A549 (cell line): ENCODE measurements around the gene SLC26A2. TPM values are rescaled to one million over a fixed set of nuclear protein-coding genes. Genes with fewer than 3 reads are reported as not detected.

Experiments
- BHLHE40 ChIP-seq: IDR thresholded peaks from 2 replicates; pipeline ENCODE4 v1.6.1; 2012; ENCODE audit warnings: low read depth, low read length, inconsistent platforms
- CBX2 ChIP-seq: fragments of 200-600 bp; sonication (generic); IDR thresholded peaks from 2 replicates; pipeline ENCODE4 v1.6.1; 2016; ENCODE audit warnings: low read depth, mild to moderate bottlenecking, borderline replicate concordance
- CHD2 ChIP-seq: fragments of 150-350 bp; IDR thresholded peaks from 2 replicates; pipeline ENCODE4 v1.6.1; 2014; ENCODE audit warnings: low read length; ENCODE audit not compliant: partially characterized antibody
- CHD4 ChIP-seq: fragments of 200-600 bp; sonication (generic); IDR thresholded peaks from 2 replicates; pipeline ENCODE4 v1.6.1; 2016; ENCODE audit warnings: antibody characterized with exemption, mild to moderate bottlenecking, borderline replicate concordance
- EHF ChIP-seq: fragments of 250-450 bp; sonication (Bioruptor Pico); IDR thresholded peaks from 2 replicates; pipeline ENCODE4 v1.5.0; 2020; ENCODE audit warnings: mild to moderate bottlenecking
- EHMT2 ChIP-seq: fragments of 200-600 bp; sonication (generic); IDR thresholded peaks from 2 replicates; pipeline ENCODE4 v1.6.1; 2016; ENCODE audit warnings: antibody characterized with exemption, low read depth, mild to moderate bottlenecking, moderate library complexity
- EP300 ChIP-seq, 2 experiments: fragments of >200 bp; sonication (Bioruptor Twin); formaldehyde crosslinking; IDR thresholded peaks; 2 replicates in 1 of 2; 3 replicates in 1 of 2; pipeline ENCODE4 v1.6.1; 2016 to 2017
- ESRRA ChIP-seq: fragments of 150-350 bp; IDR thresholded peaks from 2 replicates; pipeline ENCODE4 v1.6.1; 2014; ENCODE audit warnings: mild to moderate bottlenecking, low read length, borderline replicate concordance
- FOSB ChIP-seq: fragments of 250-450 bp; sonication (Bioruptor Pico); IDR thresholded peaks from 2 replicates; pipeline ENCODE4 v1.5.0; 2020; ENCODE audit warnings: mild to moderate bottlenecking, moderate library complexity
- FOXS1 ChIP-seq: fragments of 250-450 bp; sonication (Bioruptor Pico); IDR thresholded peaks from 2 replicates; pipeline ENCODE4 v1.5.0; 2020; ENCODE audit warnings: mild to moderate bottlenecking, moderate library complexity
- HDAC2 ChIP-seq: fragments of 200-600 bp; sonication (generic); IDR thresholded peaks from 2 replicates; pipeline ENCODE4 v1.6.1; 2016
- HEYL ChIP-seq: fragments of 250-450 bp; sonication (Bioruptor Pico); IDR thresholded peaks from 2 replicates; pipeline ENCODE4 v1.8.0; 2021; ENCODE audit warnings: mild to moderate bottlenecking, moderate library complexity
- HOXA7 ChIP-seq: fragments of 250-450 bp; sonication (Bioruptor Pico); IDR thresholded peaks from 2 replicates; pipeline ENCODE4 v1.5.0; 2020; ENCODE audit warnings: mild to moderate bottlenecking, moderate library complexity
- HOXB13 ChIP-seq: fragments of 250-450 bp; sonication (Bioruptor Pico); IDR thresholded peaks from 2 replicates; pipeline ENCODE4 v1.5.0; 2020; ENCODE audit warnings: low read depth, mild to moderate bottlenecking, moderate library complexity
- HOXB5 ChIP-seq: fragments of 250-450 bp; sonication (Bioruptor Pico); IDR thresholded peaks from 2 replicates; pipeline ENCODE4 v1.5.0; 2020; ENCODE audit warnings: mild to moderate bottlenecking, moderate library complexity
- JUN ChIP-seq, 2 experiments: fragments of >200 bp; sonication (Bioruptor Twin); formaldehyde crosslinking; IDR thresholded peaks; 2 replicates in 1 of 2; 3 replicates in 1 of 2; pipeline ENCODE4 v1.6.1; 2016 to 2017
- JUNB ChIP-seq: fragments of >200 bp; sonication (Bioruptor Twin); formaldehyde crosslinking; IDR thresholded peaks from 2 replicates; pipeline ENCODE4 v1.6.1; 2016
- MAFK ChIP-seq: fragments of 450-650 bp; IDR thresholded peaks from 2 replicates; pipeline ENCODE4 v1.6.1; 2014; ENCODE audit not compliant: partially characterized antibody
- MYC ChIP-seq: IDR thresholded peaks from 2 replicates; pipeline ENCODE4 v1.6.1; 2012; ENCODE audit warnings: mild to moderate bottlenecking, inconsistent platforms, low read length, improper control_type of control experiment, borderline replicate concordance
- NFE2L2 ChIP-seq: fragments of 150-350 bp; conservative IDR thresholded peaks from 2 replicates; pipeline ENCODE4 v1.6.1; 2014; ENCODE audit warnings: low read length
- POLR2A ChIP-seq: IDR thresholded peaks from 2 replicates; pipeline ENCODE4 v1.6.1; 2012; ENCODE audit warnings: mild to moderate bottlenecking, low read length
- POLR2AphosphoS2 ChIP-seq: conservative IDR thresholded peaks from 2 replicates; pipeline ENCODE4 v1.6.1; 2012; ENCODE audit warnings: low read length, improper control_type of control experiment, inconsistent platforms
- RCOR1 ChIP-seq: fragments of 150-350 bp; IDR thresholded peaks from 2 replicates; pipeline ENCODE4 v1.6.1; 2014; ENCODE audit warnings: antibody characterized with exemption, low read length, low read depth
- RFX5 ChIP-seq: fragments of 450-650 bp; IDR thresholded peaks from 2 replicates; pipeline ENCODE4 v1.7.1; 2014; ENCODE audit warnings: antibody characterized with exemption, mild to moderate bottlenecking, moderate library complexity
- RNF2 ChIP-seq: fragments of 200-600 bp; sonication (generic); IDR thresholded peaks from 2 replicates; pipeline ENCODE4 v1.6.1; 2016; ENCODE audit warnings: low read depth, mild to moderate bottlenecking, antibody characterized with exemption, moderate library complexity, borderline replicate concordance
- SMC3 ChIP-seq: fragments of >200 bp; sonication (Bioruptor Twin); formaldehyde crosslinking; IDR thresholded peaks from 3 replicates; pipeline ENCODE4 v1.6.1; 2018; ENCODE audit warnings: inconsistent platforms
- SREBF2 ChIP-seq: fragments of 450-650 bp; IDR thresholded peaks from 2 replicates; pipeline ENCODE4 v1.6.1; 2014; ENCODE audit warnings: mild to moderate bottlenecking, moderate library complexity
- ZC3H11A ChIP-seq: fragments of 450-650 bp; IDR thresholded peaks from 2 replicates; pipeline ENCODE4 v1.6.1; 2014; ENCODE audit warnings: antibody characterized with exemption, mild to moderate bottlenecking
- ZFP36 ChIP-seq: fragments of 450-650 bp; IDR thresholded peaks from 2 replicates; pipeline ENCODE4 v1.6.1; 2014; ENCODE audit warnings: borderline replicate concordance; ENCODE audit not compliant: partially characterized antibody
- ZNF302 ChIP-seq: fragments of 250-450 bp; sonication (Bioruptor Pico); IDR thresholded peaks from 2 replicates; pipeline ENCODE4 v1.9.0; 2021; ENCODE audit warnings: inconsistent platforms, mild to moderate bottlenecking, moderate library complexity
- ZSCAN20 ChIP-seq: fragments of 250-450 bp; sonication (Bioruptor Pico); IDR thresholded peaks from 2 replicates; pipeline ENCODE4 v1.8.0; 2022; ENCODE audit warnings: mild to moderate bottlenecking, moderate library complexity
- polyA plus RNA-seq, 4 experiments: library from polyadenylated mRNA; depleted of rRNA in 3 of 4; stranded (reverse); fragments of >200 nt; fragmentation: RNase III in 1 of 4; extraction: RNeasy Plus Mini Kit Qiagen cat#74134 plus additional on column Dnase treatment in 1 of 4; gene quantifications; 2 replicates in 3 of 4; 3 replicates in 1 of 4; pipeline ENCODE4 v1.2.3, GENCODE V29; 2011 to 2017
- TF ChIP-seq, protein P1 (sequence below): fragments of 250-450 bp; sonication (Bioruptor Pico); IDR thresholded peaks from 2 replicates; pipeline ENCODE4 v1.5.0; 2020; ENCODE audit warnings: low read depth, mild to moderate bottlenecking, moderate library complexity
- TF ChIP-seq, protein P2 (sequence below): fragments of >200 bp; sonication (Bioruptor Twin); formaldehyde crosslinking; IDR thresholded peaks from 3 replicates; pipeline ENCODE4 v1.5.1; 2016
- TF ChIP-seq, protein P3 (sequence below): fragments of >200 bp; sonication (Bioruptor Twin); formaldehyde crosslinking; IDR thresholded peaks from 3 replicates; pipeline ENCODE4 v1.6.1; 2016
- TF ChIP-seq, protein P4 (sequence below): fragments of >200 bp; sonication (Bioruptor Twin); formaldehyde crosslinking; IDR thresholded peaks from 2 replicates; pipeline ENCODE4 v1.6.1; 2016
- TF ChIP-seq, protein P5 (sequence below): IDR thresholded peaks from 2 replicates; pipeline ENCODE4 v1.6.1; 2012
- TF ChIP-seq, protein P6 (sequence below): fragments of 250-450 bp; sonication (Bioruptor Pico); IDR thresholded peaks from 2 replicates; pipeline ENCODE4 v1.5.0; 2021; ENCODE audit warnings: mild to moderate bottlenecking, moderate library complexity, borderline replicate concordance
- TF ChIP-seq, protein P7 (sequence below): fragments of 150-350 bp; IDR thresholded peaks from 2 replicates; pipeline ENCODE4 v1.6.1; 2014; ENCODE audit warnings: low read depth, mild to moderate bottlenecking, low read length
- TF ChIP-seq, protein P8 (sequence below): IDR thresholded peaks from 2 replicates; pipeline ENCODE4 v1.6.1; 2012; ENCODE audit warnings: low read depth, borderline replicate concordance

SLC26A2 gene
- polyA plus RNA-seq, 2 of the 4 experiments (the other 2 are of a cell fraction) = 31.9 to 32.2 TPM

DNA sequence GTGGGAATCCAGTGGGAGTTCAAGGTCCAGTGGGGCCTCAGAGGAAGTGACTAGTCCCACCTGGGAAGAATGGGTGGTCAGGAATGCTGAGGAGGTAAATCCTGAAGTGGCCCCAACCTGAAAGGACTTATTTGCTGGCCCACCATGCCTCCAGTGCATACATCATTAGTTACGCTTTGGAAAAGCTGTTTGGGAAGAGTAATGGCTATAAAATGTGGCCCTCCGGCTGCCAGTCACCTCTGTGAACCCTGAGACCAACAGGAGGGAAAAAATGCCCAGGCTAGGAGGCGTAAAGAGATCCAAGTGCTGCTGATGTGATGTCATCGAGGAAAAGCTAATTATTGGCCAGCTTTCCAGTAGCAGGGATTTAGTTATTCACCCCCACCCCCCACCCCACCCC lies 2.7 kb upstream of the SLC26A2 start (continued):
- TF ChIP-seq RCOR1 (no peak), NFE2L2 (no peak), FOSB (CRISPR knock-in tag) (no peak), ZFP36 (no peak), HDAC2 (no peak), POLR2A (no peak), FOXS1 (no peak), HEYL (CRISPR knock-in tag) (no peak), ZNF302 (CRISPR knock-in tag) (no peak), CBX2 (no peak), BHLHE40 (no peak), MYC (no peak), HOXB5 (CRISPR knock-in tag) (peak; percentile 46; the same call in 1 of the 2 replicates), HOXB13 (CRISPR knock-in tag) (no peak), RNF2 (no peak), CHD4 (no peak), MAFK (peak; percentile 65), SMC3 (no peak), CHD2 (no peak), RFX5 (no peak), ESRRA (no peak), POLR2AphosphoS2 (no peak), JUN (IDR thresholded peaks at IDR 0.05) (no peak), SREBF2 (no peak), EP300 (IDR thresholded peaks at IDR 0.05) (peak in 1 of 2 experiments; percentile 68; a peak in 1 of 5 replicates), EHMT2 (no peak), JUNB (0 out of 2 replicates have a peak, but pooled peaks have one; percentile 14), ZSCAN20 (no peak), ZC3H11A (no peak), HOXA7 (CRISPR knock-in tag) (no peak), EHF (no peak)
- TF ChIP-seq, protein P1, sequence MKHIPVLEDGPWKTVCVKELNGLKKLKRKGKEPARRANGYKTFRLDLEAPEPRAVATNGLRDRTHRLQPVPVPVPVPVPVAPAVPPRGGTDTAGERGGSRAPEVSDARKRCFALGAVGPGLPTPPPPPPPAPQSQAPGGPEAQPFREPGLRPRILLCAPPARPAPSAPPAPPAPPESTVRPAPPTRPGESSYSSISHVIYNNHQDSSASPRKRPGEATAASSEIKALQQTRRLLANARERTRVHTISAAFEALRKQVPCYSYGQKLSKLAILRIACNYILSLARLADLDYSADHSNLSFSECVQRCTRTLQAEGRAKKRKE (CRISPR knock-in tag) = no peak
- TF ChIP-seq, protein P2, sequence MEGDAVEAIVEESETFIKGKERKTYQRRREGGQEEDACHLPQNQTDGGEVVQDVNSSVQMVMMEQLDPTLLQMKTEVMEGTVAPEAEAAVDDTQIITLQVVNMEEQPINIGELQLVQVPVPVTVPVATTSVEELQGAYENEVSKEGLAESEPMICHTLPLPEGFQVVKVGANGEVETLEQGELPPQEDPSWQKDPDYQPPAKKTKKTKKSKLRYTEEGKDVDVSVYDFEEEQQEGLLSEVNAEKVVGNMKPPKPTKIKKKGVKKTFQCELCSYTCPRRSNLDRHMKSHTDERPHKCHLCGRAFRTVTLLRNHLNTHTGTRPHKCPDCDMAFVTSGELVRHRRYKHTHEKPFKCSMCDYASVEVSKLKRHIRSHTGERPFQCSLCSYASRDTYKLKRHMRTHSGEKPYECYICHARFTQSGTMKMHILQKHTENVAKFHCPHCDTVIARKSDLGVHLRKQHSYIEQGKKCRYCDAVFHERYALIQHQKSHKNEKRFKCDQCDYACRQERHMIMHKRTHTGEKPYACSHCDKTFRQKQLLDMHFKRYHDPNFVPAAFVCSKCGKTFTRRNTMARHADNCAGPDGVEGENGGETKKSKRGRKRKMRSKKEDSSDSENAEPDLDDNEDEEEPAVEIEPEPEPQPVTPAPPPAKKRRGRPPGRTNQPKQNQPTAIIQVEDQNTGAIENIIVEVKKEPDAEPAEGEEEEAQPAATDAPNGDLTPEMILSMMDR = no peak
- TF ChIP-seq, protein P3, sequence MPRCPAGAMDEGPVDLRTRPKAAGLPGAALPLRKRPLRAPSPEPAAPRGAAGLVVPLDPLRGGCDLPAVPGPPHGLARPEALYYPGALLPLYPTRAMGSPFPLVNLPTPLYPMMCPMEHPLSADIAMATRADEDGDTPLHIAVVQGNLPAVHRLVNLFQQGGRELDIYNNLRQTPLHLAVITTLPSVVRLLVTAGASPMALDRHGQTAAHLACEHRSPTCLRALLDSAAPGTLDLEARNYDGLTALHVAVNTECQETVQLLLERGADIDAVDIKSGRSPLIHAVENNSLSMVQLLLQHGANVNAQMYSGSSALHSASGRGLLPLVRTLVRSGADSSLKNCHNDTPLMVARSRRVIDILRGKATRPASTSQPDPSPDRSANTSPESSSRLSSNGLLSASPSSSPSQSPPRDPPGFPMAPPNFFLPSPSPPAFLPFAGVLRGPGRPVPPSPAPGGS = no peak
- TF ChIP-seq, protein P4, sequence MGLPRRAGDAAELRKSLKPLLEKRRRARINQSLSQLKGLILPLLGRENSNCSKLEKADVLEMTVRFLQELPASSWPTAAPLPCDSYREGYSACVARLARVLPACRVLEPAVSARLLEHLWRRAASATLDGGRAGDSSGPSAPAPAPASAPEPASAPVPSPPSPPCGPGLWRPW = no peak
- TF ChIP-seq, protein P5, sequence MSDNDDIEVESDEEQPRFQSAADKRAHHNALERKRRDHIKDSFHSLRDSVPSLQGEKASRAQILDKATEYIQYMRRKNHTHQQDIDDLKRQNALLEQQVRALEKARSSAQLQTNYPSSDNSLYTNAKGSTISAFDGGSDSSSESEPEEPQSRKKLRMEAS = peak; percentile 52
- TF ChIP-seq, protein P6, sequence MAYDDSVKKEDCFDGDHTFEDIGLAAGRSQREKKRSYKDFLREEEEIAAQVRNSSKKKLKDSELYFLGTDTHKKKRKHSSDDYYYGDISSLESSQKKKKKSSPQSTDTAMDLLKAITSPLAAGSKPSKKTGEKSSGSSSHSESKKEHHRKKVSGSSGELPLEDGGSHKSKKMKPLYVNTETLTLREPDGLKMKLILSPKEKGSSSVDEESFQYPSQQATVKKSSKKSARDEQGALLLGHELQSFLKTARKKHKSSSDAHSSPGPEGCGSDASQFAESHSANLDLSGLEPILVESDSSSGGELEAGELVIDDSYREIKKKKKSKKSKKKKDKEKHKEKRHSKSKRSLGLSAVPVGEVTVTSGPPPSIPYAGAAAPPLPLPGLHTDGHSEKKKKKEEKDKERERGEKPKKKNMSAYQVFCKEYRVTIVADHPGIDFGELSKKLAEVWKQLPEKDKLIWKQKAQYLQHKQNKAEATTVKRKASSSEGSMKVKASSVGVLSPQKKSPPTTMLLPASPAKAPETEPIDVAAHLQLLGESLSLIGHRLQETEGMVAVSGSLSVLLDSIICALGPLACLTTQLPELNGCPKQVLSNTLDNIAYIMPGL = no peak
- TF ChIP-seq, protein P7, sequence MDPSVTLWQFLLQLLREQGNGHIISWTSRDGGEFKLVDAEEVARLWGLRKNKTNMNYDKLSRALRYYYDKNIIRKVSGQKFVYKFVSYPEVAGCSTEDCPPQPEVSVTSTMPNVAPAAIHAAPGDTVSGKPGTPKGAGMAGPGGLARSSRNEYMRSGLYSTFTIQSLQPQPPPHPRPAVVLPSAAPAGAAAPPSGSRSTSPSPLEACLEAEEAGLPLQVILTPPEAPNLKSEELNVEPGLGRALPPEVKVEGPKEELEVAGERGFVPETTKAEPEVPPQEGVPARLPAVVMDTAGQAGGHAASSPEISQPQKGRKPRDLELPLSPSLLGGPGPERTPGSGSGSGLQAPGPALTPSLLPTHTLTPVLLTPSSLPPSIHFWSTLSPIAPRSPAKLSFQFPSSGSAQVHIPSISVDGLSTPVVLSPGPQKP = no peak
- TF ChIP-seq, protein P8, sequence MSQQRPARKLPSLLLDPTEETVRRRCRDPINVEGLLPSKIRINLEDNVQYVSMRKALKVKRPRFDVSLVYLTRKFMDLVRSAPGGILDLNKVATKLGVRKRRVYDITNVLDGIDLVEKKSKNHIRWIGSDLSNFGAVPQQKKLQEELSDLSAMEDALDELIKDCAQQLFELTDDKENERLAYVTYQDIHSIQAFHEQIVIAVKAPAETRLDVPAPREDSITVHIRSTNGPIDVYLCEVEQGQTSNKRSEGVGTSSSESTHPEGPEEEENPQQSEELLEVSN = no peak
